H9 (cell line): ENCODE results near the gene PRLH. TPM values are rescaled to one million over a fixed set of nuclear protein-coding genes. Genes with fewer than 3 reads are reported as not detected.

Source experiments
- DNase-seq: peaks from one replicate; pipeline ENCODE4 v3.0.0-alpha.2; 2017
- H2AFZ ChIP-seq: one replicate; pipeline ENCODE4 v1.6.1; 2013; ENCODE audit warnings: mild to moderate bottlenecking, low read length, control low read depth, moderate library complexity
- H2AK5ac ChIP-seq: 2 replicates; pipeline ENCODE4 v1.6.1; 2013; ENCODE audit warnings: low read length, control low read depth, mixed read lengths; ENCODE audit not compliant: insufficient read length
- H2BK120ac ChIP-seq: one replicate; pipeline ENCODE4 v1.6.1; 2013; ENCODE audit warnings: low read depth, mild to moderate bottlenecking, low read length, control low read depth, inconsistent platforms; ENCODE audit not compliant: poor library complexity, severe bottlenecking
- H2BK12ac ChIP-seq: 2 replicates; pipeline ENCODE4 v1.6.1; 2013; ENCODE audit warnings: low read length, control low read depth, mixed read lengths, low read depth; ENCODE audit not compliant: insufficient read length
- H2BK15ac ChIP-seq: 2 replicates; pipeline ENCODE4 v1.6.1; 2013; ENCODE audit warnings: low read depth, low read length, control low read depth
- H2BK20ac ChIP-seq: one replicate; pipeline ENCODE4 v1.6.1; 2013; ENCODE audit warnings: low read depth, mild to moderate bottlenecking, low read length, control low read depth, inconsistent platforms; ENCODE audit not compliant: poor library complexity, severe bottlenecking
- H2BK5ac ChIP-seq: 2 replicates; pipeline ENCODE4 v1.6.1; 2013; ENCODE audit warnings: low read length, control low read depth, mixed read lengths; ENCODE audit not compliant: insufficient read length
- H3K14ac ChIP-seq: 2 replicates; pipeline ENCODE4 v1.6.1; 2013; ENCODE audit warnings: low read length, control low read depth; ENCODE audit not compliant: insufficient read depth
- H3K18ac ChIP-seq: 2 replicates; pipeline ENCODE4 v1.6.1; 2013; ENCODE audit warnings: low read depth, mild to moderate bottlenecking, mixed read lengths, low read length, control low read depth; ENCODE audit not compliant: insufficient read length
- H3K23ac ChIP-seq: 2 replicates; pipeline ENCODE4 v1.6.1; 2013; ENCODE audit warnings: low read length, control low read depth, mixed read lengths, low read depth; ENCODE audit not compliant: insufficient read length
- H3K23me2 ChIP-seq: 2 replicates; pipeline ENCODE4 v1.6.1; 2013; ENCODE audit warnings: low read depth, mild to moderate bottlenecking, mixed read lengths, low read length, control low read depth; ENCODE audit not compliant: insufficient read length, poor library complexity, severe bottlenecking
- H3K27ac ChIP-seq: 2 replicates; pipeline ENCODE4 v1.5.1; 2013; ENCODE audit warnings: low read length, control low read depth, mixed read lengths, low read depth; ENCODE audit not compliant: insufficient read length
- H3K27me3 ChIP-seq: 2 replicates; pipeline ENCODE4 v1.6.1; 2013; ENCODE audit warnings: low read length, control low read depth, inconsistent platforms; ENCODE audit not compliant: insufficient read depth
- H3K4ac ChIP-seq: 2 replicates; pipeline ENCODE4 v1.6.1; 2013; ENCODE audit warnings: low read depth, mild to moderate bottlenecking, control low read depth, inconsistent platforms, low read length, moderate library complexity
- H3K4me1 ChIP-seq: 2 replicates; pipeline ENCODE4 v1.6.1; 2013; ENCODE audit warnings: low read length, control low read depth, inconsistent platforms; ENCODE audit not compliant: insufficient read depth
- H3K4me2 ChIP-seq: 2 replicates; pipeline ENCODE4 v1.6.1; 2013; ENCODE audit warnings: low read length, control low read depth, mixed read lengths; ENCODE audit not compliant: insufficient read length, insufficient read depth
- H3K56ac ChIP-seq: 2 replicates; pipeline ENCODE4 v1.6.1; 2013; ENCODE audit warnings: low read depth, mild to moderate bottlenecking, mixed read lengths, low read length, control low read depth; ENCODE audit not compliant: insufficient read length
- H3K79me1 ChIP-seq: 2 replicates; pipeline ENCODE4 v1.6.1; 2013; ENCODE audit warnings: low read depth, mild to moderate bottlenecking, moderate library complexity, low read length, control low read depth, inconsistent platforms; ENCODE audit not compliant: insufficient read depth, poor library complexity, severe bottlenecking
- H3K79me2 ChIP-seq: 2 replicates; pipeline ENCODE4 v1.6.1; 2013; ENCODE audit warnings: low read length, control low read depth, inconsistent platforms; ENCODE audit not compliant: insufficient read depth
- H3K9ac ChIP-seq: 2 replicates; pipeline ENCODE4 v1.6.1; 2013; ENCODE audit warnings: low read length, control low read depth, mixed read lengths; ENCODE audit not compliant: insufficient read length; ENCODE audit errors: extremely low read depth
- H3K9me3 ChIP-seq: one replicate; pipeline ENCODE4 v1.6.1; 2013; ENCODE audit warnings: low read depth, low read length, inconsistent platforms; ENCODE audit not compliant: control insufficient read depth
- H3T11ph ChIP-seq: one replicate; pipeline ENCODE4 v1.6.1; 2013; ENCODE audit warnings: mild to moderate bottlenecking, low read length, control low read depth, inconsistent platforms
- H4K20me1 ChIP-seq: one replicate; pipeline ENCODE4 v1.6.1; 2013; ENCODE audit not compliant: control insufficient read depth, insufficient read length, insufficient read depth
- H4K5ac ChIP-seq: 2 replicates; pipeline ENCODE4 v1.6.1; 2013; ENCODE audit warnings: low read depth, mild to moderate bottlenecking, mixed read lengths, low read length, control low read depth; ENCODE audit not compliant: insufficient read length
- H4K8ac ChIP-seq: replicated peaks from 2 replicates; pipeline ENCODE4 v1.6.1; 2013; ENCODE audit warnings: low read length, control low read depth, mixed read lengths, low read depth; ENCODE audit not compliant: insufficient read length
- H4K91ac ChIP-seq: 2 replicates; pipeline ENCODE4 v1.6.1; 2013; ENCODE audit warnings: low read depth, mild to moderate bottlenecking, moderate library complexity, mixed read lengths, low read length, control low read depth; ENCODE audit not compliant: insufficient read length
- H3K27ac Mint-ChIP-seq, 3 experiments: 2 replicates in 2 of 3; 3 replicates in 1 of 3; pipeline ENCODE4 v1.8.0; 2020 to 2021; ENCODE audit warnings: mixed read lengths in 3 of 3, mild to moderate bottlenecking in 1 of 3, moderate library complexity in 1 of 3
- H3K27me3 Mint-ChIP-seq: 2 replicates; pipeline ENCODE4 v1.8.0; 2021; ENCODE audit warnings: low read depth, mild to moderate bottlenecking, moderate library complexity, mixed read lengths
- H3K36me3 Mint-ChIP-seq, 3 experiments: 2 replicates in 2 of 3; 3 replicates in 1 of 3; pipeline ENCODE4 v1.8.0; 2020 to 2021; ENCODE audit warnings: low read depth in 3 of 3, mixed read lengths in 3 of 3; ENCODE audit not compliant: insufficient read depth in 1 of 3
- H3K4me1 Mint-ChIP-seq, 2 experiments: 2 replicates each; pipeline ENCODE4 v1.8.0; 2020; ENCODE audit warnings: mixed read lengths in 2 of 2
- H3K4me3 Mint-ChIP-seq, 2 experiments: 2 replicates in 1 of 2; 3 replicates in 1 of 2; pipeline ENCODE4 v1.8.0; 2020 to 2021; ENCODE audit warnings: mild to moderate bottlenecking in 2 of 2, mixed read lengths in 2 of 2, moderate library complexity in 1 of 2
- H3K9me3 Mint-ChIP-seq, 2 experiments: 2 replicates in 1 of 2; 3 replicates in 1 of 2; pipeline ENCODE4 v1.8.0; 2020; ENCODE audit warnings: mild to moderate bottlenecking in 2 of 2, mixed read lengths in 2 of 2, moderate library complexity in 1 of 2
- CTCF ChIP-seq: fragments of 200-600 bp; sonication (generic); conservative IDR thresholded peaks from 3 replicates; pipeline ENCODE4 v1.8.0; 2021; ENCODE audit warnings: antibody characterized with exemption, mild to moderate bottlenecking
- WGBS: extraction: QIAGEN DNeasy Blood & Tissue Kit; methylation state at CpG from one replicate; pipeline ENCODE4 v1.1.7; 2013; ENCODE audit warnings: missing lambda C conversion rate, low lambda C conversion rate, mixed read lengths; ENCODE audit not compliant: insufficient read length; ENCODE audit errors: extremely low coverage; 5-methylcytosine and 5-hydroxymethylcytosine counted together
- total RNA-seq: library from RNA; stranded (reverse); gene quantifications from 2 replicates; pipeline ENCODE4 v1.2.1, GENCODE V29; 2021

PRLH gene
- total RNA-seq, 1 experiment from 2014 or later = not detected

GRCh38 chr2:237568121-237568660 is 1.8 kb downstream of the PRLH start:
- no CpG with 5 or more reads among the region's 9 CpGs for WGBS

More at GRCh38 chr2:237568121-237568660, 1.8 kb downstream of the PRLH start:
- Mint-ChIP-seq H3K27ac (no peak overlapping the region), H3K9me3 (no peaks in the 10 kb centered on the region), H3K4me1 (peaks cover 11 to 15% of the 10 kb centered on the region in 2 experiments), H3K36me3 (no peaks in the 10 kb centered on the region), H3K27me3 (peaks cover 2% of the 10 kb centered on the region), H3K4me3 (no peak overlapping the region)
- no peaks in the 10 kb centered on the region for H3K79me2 ChIP-seq
- no peak overlapping the region for H4K8ac ChIP-seq
- H3K4me2 ChIP-seq = no peak overlapping the region
- no peaks in the 10 kb centered on the region for H3K23me2 ChIP-seq
- no peak overlapping the region for H2BK20ac ChIP-seq
- no peak overlapping the region for H2AK5ac ChIP-seq
- no peak overlapping the region for H4K5ac ChIP-seq
- no peak overlapping the region for H4K91ac ChIP-seq
- H2BK5ac ChIP-seq = no peak overlapping the region
- H2BK120ac ChIP-seq = no peak overlapping the region
- H3K23ac ChIP-seq = no peak overlapping the region
- DNase-seq = no peak
- H4K20me1 ChIP-seq = no peaks in the 10 kb centered on the region
- no peak overlapping the region for H3T11ph ChIP-seq
- H3K4me1 ChIP-seq = 0 out of 2 replicates have a peak, but pooled peaks cover 3% of the 10 kb centered on the region
- no peak overlapping the region for H3K56ac ChIP-seq
- no peak overlapping the region for H3K14ac ChIP-seq
- no peak overlapping the region for H3K9ac ChIP-seq
- no peak overlapping the region for H2BK12ac ChIP-seq
- H3K79me1 ChIP-seq = no peaks in the 10 kb centered on the region
- H2AFZ ChIP-seq = no peak overlapping the region
- no peaks in the 10 kb centered on the region for H3K9me3 ChIP-seq
- H3K27me3 ChIP-seq = no peaks in the 10 kb centered on the region
- no peak overlapping the region for H3K18ac ChIP-seq
- H3K4ac ChIP-seq = no peak overlapping the region
- TF ChIP-seq CTCF = no peak
- H2BK15ac ChIP-seq = no peak overlapping the region
- no peak overlapping the region for H3K27ac ChIP-seq
